ENCODE results near the gene GRK5. TPM values are rescaled to one million over a fixed set of nuclear protein-coding genes. Genes with fewer than 3 reads are reported as not detected.
A peak's percentile ranks its signal among the peaks of the same experiment; 100 is the strongest.

Gene GRK5
- total RNA-seq, 1 experiment from 2014 or later = 4.5 TPM

GRCh38 chr10:119368991-119369869, 161.9 kb downstream of the GRK5 start:
- BruUV-seq (replicated peaks) = no TSS peak
- Histone ChIP-seq H3K9me2 (replicated peaks; ENCODE audit: low read length) (no peaks in the 10 kb centered on the region), H4K20me1 (ENCODE audit: low read length) (no peaks in the 10 kb centered on the region), H3K36me3 (ENCODE audit: low read depth, low read length) (no peaks in the 10 kb centered on the region), H3F3A (ENCODE audit: low read length, unreplicated experiment) (no peaks in the 10 kb centered on the region), H3K4me3 (ENCODE audit: low read length) (no peak overlapping the region), H3K4me2 (ENCODE audit: low read length) (no peak overlapping the region), H3K9me3 (ENCODE audit: low read length) (no peaks in the 10 kb centered on the region), H2AFZ (ENCODE audit: low read length) (no peak overlapping the region), H3K79me2 (ENCODE audit: low read length) (no peaks in the 10 kb centered on the region), H3K27ac (ENCODE audit: low read length) (no peak overlapping the region), H3K27me3 (ENCODE audit: low read length) (no peaks in the 10 kb centered on the region), H3K4me1 (ENCODE audit: insufficient read depth, low read length) (no peaks in the 10 kb centered on the region; the same call in 1 of the 2 replicates), H3K9ac (ENCODE audit: low read length) (no peak overlapping the region)
- CTCF ChIA-PET = no interaction called here
- ATAC-seq (no peak), DNase-seq (no peak)
- intact Hi-C loops (cut with micrococcal nuclease) = no loop called here
- POLR2A ChIA-PET (ENCODE audit: unreplicated experiment) = no interaction called here
- TF ChIP-seq EZH2phosphoT487 (IDR thresholded peaks at IDR 0.05; ENCODE audit: borderline replicate concordance, low read length) = no peak
- TF ChIP-seq CTCF (conservative IDR thresholded peaks at IDR 0.05; ENCODE audit: low read depth, low read length) = no peak
- no peak for TF ChIP-seq EZH2 (IDR thresholded peaks at IDR 0.05; ENCODE audit: low read length, unreplicated experiment)

GRCh38 chr10:119370111-119370741, 162.9 kb downstream of the GRK5 start:
- Histone ChIP-seq H3K9me3 (ENCODE audit: low read length) (no peaks in the 10 kb centered on the region), H3K9ac (ENCODE audit: low read length) (no peak overlapping the region), H3K9me2 (replicated peaks; ENCODE audit: low read length) (no peaks in the 10 kb centered on the region), H3K4me1 (ENCODE audit: insufficient read depth, low read length) (no peaks in the 10 kb centered on the region; the same call in 1 of the 2 replicates), H3F3A (ENCODE audit: low read length, unreplicated experiment) (no peaks in the 10 kb centered on the region), H3K27me3 (ENCODE audit: low read length) (no peaks in the 10 kb centered on the region), H3K79me2 (ENCODE audit: low read length) (no peaks in the 10 kb centered on the region), H2AFZ (ENCODE audit: low read length) (no peak overlapping the region), H3K36me3 (ENCODE audit: low read depth, low read length) (no peaks in the 10 kb centered on the region), H4K20me1 (ENCODE audit: low read length) (no peaks in the 10 kb centered on the region), H3K27ac (ENCODE audit: low read length) (no peak overlapping the region), H3K4me3 (ENCODE audit: low read length) (no peak overlapping the region), H3K4me2 (ENCODE audit: low read length) (peak overlapping the region; percentile 16; the same call in 1 of the 2 replicates)
- no peak for TF ChIP-seq EZH2 (IDR thresholded peaks at IDR 0.05; ENCODE audit: low read length, unreplicated experiment)
- TF ChIP-seq EZH2phosphoT487 (IDR thresholded peaks at IDR 0.05; ENCODE audit: borderline replicate concordance, low read length) = no peak
- no peak for TF ChIP-seq CTCF (conservative IDR thresholded peaks at IDR 0.05; ENCODE audit: low read depth, low read length)
- peak; percentile 2 for DNase-seq
- intact Hi-C loops (cut with micrococcal nuclease) = no loop called here
- ChIA-PET POLR2A (ENCODE audit: unreplicated experiment) (no interaction called here), CTCF (no interaction called here)
- BruUV-seq (replicated peaks) = no TSS peak
- ATAC-seq = peak; percentile 50
